Ovary (tissue), 3 donors: ENCODE measurements around the gene GPSM1.

ENCODE experiments used
- POLR2A ChIP-seq: fragments of 450-650 bp; IDR thresholded peaks from one replicate; pipeline ENCODE4 v1.6.1; 2017; ENCODE audit warnings: antibody characterized with exemption, mild to moderate bottlenecking, moderate library complexity
- TF ChIP-seq, protein P1 (sequence below), 3 donors: fragments of 450-650 bp in 2 of 3; fragments of 200-600 bp in 1 of 3; IDR thresholded peaks; one replicate each; pipeline versions ENCODE4 v1.5.1 to v1.8.0; 2016 to 2022; ENCODE audit warnings: antibody characterized with exemption in 3 of 3, mild to moderate bottlenecking in 1 of 3
- donor health status: DM: no; HTN: no; CAD: no.

DNA sequence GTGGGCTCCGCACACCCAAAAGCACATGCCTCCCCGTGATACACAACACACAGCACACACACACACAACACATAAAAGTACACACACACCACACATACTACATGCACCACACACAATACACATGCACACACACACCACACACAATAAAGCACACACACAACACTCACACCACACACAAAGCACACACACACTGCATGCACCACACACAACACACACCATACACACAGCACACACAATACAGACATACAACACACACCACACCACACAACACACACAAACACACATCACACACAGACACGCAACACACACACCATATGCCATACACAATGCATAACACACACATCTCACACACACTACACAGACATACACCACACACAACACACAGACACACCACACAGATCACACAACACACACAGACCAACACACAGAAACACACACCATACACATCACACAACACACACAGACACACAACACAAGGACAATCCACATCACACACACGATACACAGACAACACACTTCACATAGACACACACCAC, 20.1 kb upstream of the GPSM1 start:
- TF ChIP-seq POLR2A, result no peak
- TF ChIP-seq, protein P1, sequence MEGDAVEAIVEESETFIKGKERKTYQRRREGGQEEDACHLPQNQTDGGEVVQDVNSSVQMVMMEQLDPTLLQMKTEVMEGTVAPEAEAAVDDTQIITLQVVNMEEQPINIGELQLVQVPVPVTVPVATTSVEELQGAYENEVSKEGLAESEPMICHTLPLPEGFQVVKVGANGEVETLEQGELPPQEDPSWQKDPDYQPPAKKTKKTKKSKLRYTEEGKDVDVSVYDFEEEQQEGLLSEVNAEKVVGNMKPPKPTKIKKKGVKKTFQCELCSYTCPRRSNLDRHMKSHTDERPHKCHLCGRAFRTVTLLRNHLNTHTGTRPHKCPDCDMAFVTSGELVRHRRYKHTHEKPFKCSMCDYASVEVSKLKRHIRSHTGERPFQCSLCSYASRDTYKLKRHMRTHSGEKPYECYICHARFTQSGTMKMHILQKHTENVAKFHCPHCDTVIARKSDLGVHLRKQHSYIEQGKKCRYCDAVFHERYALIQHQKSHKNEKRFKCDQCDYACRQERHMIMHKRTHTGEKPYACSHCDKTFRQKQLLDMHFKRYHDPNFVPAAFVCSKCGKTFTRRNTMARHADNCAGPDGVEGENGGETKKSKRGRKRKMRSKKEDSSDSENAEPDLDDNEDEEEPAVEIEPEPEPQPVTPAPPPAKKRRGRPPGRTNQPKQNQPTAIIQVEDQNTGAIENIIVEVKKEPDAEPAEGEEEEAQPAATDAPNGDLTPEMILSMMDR (IDR thresholded peaks at IDR 0.05), result no peak
